Measurements from ENCODE around the gene RAD51.

- TF ChIP-seq, protein P1, sequence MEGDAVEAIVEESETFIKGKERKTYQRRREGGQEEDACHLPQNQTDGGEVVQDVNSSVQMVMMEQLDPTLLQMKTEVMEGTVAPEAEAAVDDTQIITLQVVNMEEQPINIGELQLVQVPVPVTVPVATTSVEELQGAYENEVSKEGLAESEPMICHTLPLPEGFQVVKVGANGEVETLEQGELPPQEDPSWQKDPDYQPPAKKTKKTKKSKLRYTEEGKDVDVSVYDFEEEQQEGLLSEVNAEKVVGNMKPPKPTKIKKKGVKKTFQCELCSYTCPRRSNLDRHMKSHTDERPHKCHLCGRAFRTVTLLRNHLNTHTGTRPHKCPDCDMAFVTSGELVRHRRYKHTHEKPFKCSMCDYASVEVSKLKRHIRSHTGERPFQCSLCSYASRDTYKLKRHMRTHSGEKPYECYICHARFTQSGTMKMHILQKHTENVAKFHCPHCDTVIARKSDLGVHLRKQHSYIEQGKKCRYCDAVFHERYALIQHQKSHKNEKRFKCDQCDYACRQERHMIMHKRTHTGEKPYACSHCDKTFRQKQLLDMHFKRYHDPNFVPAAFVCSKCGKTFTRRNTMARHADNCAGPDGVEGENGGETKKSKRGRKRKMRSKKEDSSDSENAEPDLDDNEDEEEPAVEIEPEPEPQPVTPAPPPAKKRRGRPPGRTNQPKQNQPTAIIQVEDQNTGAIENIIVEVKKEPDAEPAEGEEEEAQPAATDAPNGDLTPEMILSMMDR (IDR thresholded peaks at IDR 0.05): no peak
- no peak for TF ChIP-seq POLR2A (IDR thresholded peaks at IDR 0.05)
Observed at GRCh38 chr15:40750885-40751284, 55.9 kb downstream of the RAD51 start.
